Left renal pelvis (tissue), 4 donors: ENCODE data around the gene PAIP1. TPM values are rescaled to one million over a fixed set of nuclear protein-coding genes. Genes with fewer than 3 reads are reported as not detected.
"Not testable (repeated sequence)": the region's sequence is repeated elsewhere in the genome, so short reads cannot be mapped to it uniquely, and the experiment has no call there.

Experiments
- DNase-seq, 4 donors: peaks; one replicate each; pipeline ENCODE4 v3.0.0-alpha.2; 2013; ENCODE audit warnings: low read depth in 4 of 4, low spot score in 3 of 4
- polyA plus RNA-seq, 4 donors: library from polyadenylated mRNA; unstranded; fragments of 120-200 nt; gene quantifications; one replicate each; pipeline ENCODE4 v1.2.1, GENCODE V29; 2013; ENCODE audit not compliant: insufficient read length in 4 of 4

The PAIP1 gene
- polyA plus RNA-seq, 4 donors, result 118 to 184 (median 151) TPM

GRCh38 chr5:43530648-43531047, 26.2 kb downstream of the PAIP1 start:
- no peak for DNase-seq

- DNase-seq, result no peak
Observed at GRCh38 chr5:43523662-43524072, 33.2 kb downstream of the PAIP1 start.

DNA sequence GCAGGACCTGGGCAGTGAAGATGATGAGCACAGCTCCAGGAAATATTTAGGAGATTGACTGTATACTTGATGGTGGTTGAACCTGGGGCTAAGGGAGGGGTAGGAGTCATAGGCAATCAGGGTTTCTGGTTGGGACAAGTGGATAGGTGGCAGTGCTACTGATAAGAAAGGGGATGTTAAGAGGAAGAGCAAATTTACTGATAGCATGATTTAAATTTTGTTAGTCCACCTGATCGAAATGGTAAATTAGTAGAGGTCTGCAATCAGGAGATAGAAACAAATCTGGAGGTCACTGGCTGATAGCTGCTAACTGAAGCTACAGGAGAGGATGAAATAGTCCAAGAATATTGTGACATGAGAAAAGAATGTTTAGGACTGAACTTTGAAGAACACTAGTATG, 36.3 kb downstream of the PAIP1 start:
- DNase-seq, result no peak

GRCh38 chr5:43515678-43516048, 41.2 kb downstream of the PAIP1 start:
- DNase-seq, result no peak

GRCh38 chr5:43514816-43515677, 41.8 kb downstream of the PAIP1 start, which contains the start of gene C5orf34:
TSS of gene C5orf34 (minus strand) at chr5:43515148. CDS start at chr5:43509339, 5,809 bp downstream.
- DNase-seq, result peak; percentile 90 to 94 (median 92)

- DNase-seq, result no peak
Observed at GRCh38 chr5:43514471-43514815, 42.4 kb downstream of the PAIP1 start.

- DNase-seq, result no peak
Observed at GRCh38 chr5:43514025-43514424, 42.9 kb downstream of the PAIP1 start.

DNA sequence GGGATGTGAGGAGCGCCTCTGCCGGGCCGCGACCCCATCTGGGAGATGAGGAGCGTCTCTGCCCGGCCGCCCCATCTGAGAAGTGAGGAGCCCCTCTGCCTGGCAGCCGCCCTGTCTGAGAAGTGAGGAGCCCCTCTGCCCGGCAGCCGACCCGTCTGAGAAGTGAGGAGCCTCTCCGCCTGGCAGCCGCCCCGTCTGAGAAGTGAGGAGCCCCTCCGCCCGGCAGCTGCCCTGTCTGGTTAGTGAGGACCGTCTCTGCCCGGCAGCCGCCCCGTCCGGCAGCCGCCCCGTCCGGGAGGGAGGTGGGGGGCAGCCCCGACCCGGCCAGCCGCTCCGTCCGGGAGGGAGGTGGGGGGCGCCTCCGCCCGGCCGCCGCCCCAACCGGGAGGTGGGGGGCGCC, 45.8 kb downstream of the PAIP1 start:
- not testable (repeated sequence) for DNase-seq

DNA sequence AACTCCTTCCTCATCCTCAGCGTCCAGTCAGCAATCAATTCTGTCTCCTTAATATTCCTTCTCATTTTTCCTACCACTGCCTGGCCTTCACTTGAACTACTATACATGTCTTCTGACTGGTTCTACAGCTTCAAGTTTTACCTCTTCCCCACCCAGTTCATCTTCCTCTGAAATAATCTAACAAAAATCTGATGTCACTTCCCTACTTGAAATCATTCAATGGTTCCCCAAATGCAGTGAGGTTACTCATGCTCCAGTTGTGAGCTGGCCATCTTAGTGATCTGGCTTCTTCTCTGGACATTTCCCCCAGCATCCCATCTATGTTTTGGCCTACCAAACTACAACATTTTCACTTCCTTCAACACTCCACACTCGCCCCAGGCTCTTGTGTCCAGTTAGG, 58.3 kb downstream of the PAIP1 start:
- DNase-seq, result no peak

DNA sequence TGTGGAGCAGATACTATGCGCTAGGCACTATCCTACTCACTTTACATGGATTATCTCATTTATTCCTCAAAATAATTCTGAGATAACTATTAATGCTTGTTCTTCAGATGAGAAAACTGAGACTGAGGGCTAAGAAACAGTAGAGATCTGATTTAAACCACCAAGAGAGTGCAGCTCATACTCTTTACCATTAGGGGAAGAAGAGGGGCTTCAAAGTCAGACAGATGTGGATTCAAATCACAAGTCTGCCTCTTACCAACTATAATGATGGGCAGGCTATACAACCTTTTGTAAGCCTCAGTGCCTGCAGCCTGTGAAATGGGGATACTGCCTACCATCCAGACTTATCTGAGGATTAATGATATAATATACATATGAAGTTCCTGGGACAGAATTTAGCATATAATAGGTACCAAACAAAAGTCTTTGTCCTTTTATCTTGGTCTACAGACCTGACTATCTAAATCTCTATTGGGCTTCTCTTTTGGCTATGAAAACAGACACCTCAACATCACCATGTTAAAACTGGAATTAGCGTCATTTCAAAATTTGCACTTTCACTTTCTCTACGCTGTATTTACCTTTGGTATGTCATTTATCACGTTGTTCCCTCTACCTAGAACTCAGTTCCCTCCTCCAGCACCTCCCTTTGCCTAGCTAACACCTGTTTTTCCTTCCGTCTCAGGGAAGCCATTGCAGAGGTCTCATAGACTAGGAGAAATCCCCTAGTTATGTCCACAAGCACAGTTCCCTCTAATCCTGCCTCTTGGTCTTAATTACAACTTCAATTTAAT, 59.4 kb downstream of the PAIP1 start:
- no peak for DNase-seq

- DNase-seq, result no peak
Observed at GRCh38 chr5:43491326-43491725, 65.6 kb downstream of the PAIP1 start.

- DNase-seq, result no peak
Observed at GRCh38 chr5:43486353-43486752, 70.5 kb downstream of the PAIP1 start.

- DNase-seq, result no peak
Observed at GRCh38 chr5:43485406-43485805, 71.5 kb downstream of the PAIP1 start.

DNA sequence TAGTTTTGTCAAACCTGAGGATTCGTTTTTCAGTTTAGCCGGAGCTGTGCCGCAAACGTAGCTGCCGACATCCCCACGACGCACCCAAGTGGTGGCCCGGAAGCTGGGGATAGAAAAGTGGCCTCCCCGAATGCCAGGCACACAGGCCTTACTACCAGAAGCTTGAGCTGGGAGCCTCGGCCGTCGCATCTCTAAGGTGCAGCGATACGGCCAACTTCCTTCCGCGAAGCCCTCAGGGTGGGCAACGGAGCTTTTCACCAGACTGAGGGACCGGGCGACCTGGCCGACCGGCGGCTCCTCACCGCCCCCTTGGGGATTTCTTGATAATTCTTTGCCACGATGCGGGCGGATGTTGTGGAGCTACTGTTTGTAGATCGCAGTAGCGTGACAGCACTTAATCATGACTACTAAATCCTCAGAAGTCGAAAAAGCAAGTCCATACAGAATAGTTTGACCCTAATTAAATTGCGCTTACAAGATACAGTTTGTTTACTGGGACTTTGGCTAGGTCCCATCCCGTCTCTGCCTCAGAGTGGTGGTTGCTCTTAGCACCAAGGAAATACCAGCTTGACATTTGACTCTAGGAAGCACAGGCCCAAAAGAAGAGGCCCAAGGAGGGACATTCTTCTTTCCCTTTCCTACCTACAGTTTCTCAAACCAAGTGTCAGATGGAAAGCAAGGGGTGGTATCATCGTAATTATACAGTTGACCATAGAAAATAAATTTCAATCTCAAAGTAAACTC, 72.6 kb downstream of the PAIP1 start:
- DNase-seq, result peak; percentile 70 to 80 (median 74)

- DNase-seq, result peak; percentile 87 to 89 (median 88)
Observed at GRCh38 chr5:43483298-43484105, 73.4 kb downstream of the PAIP1 start, which contains the start of gene TMEM267. TSS of gene TMEM267 (minus strand) at chr5:43483865. CDS start at chr5:43453969, 29,896 bp downstream.

DNA sequence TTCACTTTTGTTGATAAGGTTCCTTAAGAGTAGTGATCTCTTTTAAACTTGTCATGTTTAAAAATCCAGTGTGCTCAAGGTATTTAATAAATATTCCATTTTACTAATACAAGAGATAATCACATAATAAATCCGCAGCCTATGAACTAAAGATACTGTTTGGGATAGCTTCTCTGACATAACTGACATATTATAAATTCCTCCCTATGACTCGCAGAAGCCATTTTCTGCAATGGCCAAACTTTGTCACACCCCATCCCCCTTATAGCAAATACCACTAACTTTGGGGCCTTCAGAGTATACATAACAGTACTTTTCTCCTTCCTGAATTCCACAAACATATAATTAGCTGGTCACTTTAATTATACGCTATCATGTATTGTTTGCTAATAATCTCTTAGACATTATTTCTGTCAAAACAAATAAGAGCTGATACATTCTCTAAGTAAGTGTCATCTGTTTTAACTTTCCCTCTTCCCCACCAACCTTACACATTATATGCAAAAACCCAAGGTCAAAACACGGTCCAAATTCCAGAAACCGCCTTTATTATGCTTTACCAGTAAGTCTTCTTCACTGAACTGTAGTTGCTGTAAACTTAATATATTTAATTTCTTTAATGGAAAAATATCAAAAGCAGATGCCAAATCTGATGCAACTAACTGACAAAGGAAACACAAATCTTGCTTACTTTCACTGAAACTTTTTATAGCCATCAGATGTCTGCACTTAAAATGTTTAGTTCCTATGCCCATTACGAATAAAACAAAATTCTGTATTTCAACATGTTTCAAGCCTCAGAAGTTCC, 74.2 kb downstream of the PAIP1 start:
- DNase-seq, result no peak
